ENCODE measurements around the gene ST3GAL2. TPM values are rescaled to one million over a fixed set of nuclear protein-coding genes. Genes with fewer than 3 reads are reported as not detected.
A peak's percentile ranks its signal among the peaks of the same experiment; 100 is the strongest.
"Not testable (repeated sequence)": the region's sequence is repeated elsewhere in the genome, so short reads cannot be mapped to it uniquely, and the experiment has no call there.

Gene ST3GAL2
- total RNA-seq, 1 donor from 2014 or later, result 71.9 TPM

- Mint-ChIP-seq H3K27ac (ENCODE audit: unreplicated experiment) (no peak overlapping the region), H3K4me3 (ENCODE audit: unreplicated experiment) (no peak overlapping the region), H3K9me3 (ENCODE audit: low read depth) (no peaks in the 10 kb centered on the region), H3K27me3 (ENCODE audit: low read depth) (no peaks in the 10 kb centered on the region), H3K4me1 (ENCODE audit: low read depth) (peaks cover 6% of the 10 kb centered on the region), H3K36me3 (ENCODE audit: low read depth) (no peaks in the 10 kb centered on the region)
- TF ChIP-seq CTCF (IDR thresholded peaks at IDR 0.05), result no peak
- no peak for DNase-seq (ENCODE audit: low spot score)
These were observed 96.9 kb downstream of the ST3GAL2 start for GRCh38 chr16:70342016-70342415.

DNA sequence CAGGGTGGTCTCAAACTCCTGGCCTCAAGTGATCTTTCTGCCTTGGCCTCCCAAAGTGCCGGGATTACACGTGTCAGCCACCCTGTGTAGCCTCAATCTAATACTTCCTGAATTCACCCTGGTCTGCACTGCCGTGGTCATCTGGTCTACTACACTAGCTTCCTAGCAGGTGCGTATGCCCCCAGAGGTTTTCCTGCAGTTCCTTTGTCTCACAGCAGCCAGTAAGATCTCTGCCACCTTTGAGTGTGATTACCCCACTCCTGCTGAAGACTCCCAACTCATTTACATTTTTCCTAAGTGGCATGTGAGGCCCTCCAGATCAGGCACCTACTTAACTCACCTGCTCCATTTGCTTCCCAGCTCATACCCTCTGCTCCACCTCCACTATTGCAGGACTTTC lies 97.3 kb downstream of the ST3GAL2 start:
- Mint-ChIP-seq H3K27ac (ENCODE audit: unreplicated experiment) (no peak overlapping the region), H3K9me3 (ENCODE audit: low read depth) (no peaks in the 10 kb centered on the region), H3K4me3 (ENCODE audit: unreplicated experiment) (no peak overlapping the region), H3K27me3 (ENCODE audit: low read depth) (no peaks in the 10 kb centered on the region), H3K36me3 (ENCODE audit: low read depth) (no peaks in the 10 kb centered on the region), H3K4me1 (ENCODE audit: low read depth) (peaks cover 6% of the 10 kb centered on the region)
- no peak for DNase-seq (ENCODE audit: low spot score)
- TF ChIP-seq CTCF (IDR thresholded peaks at IDR 0.05), result no peak

- Mint-ChIP-seq H3K36me3 (ENCODE audit: low read depth) (peaks cover 19% of the 10 kb centered on the region), H3K4me3 (ENCODE audit: unreplicated experiment) (no peak overlapping the region)
These were observed 101.1 kb downstream of the ST3GAL2 start for GRCh38 chr16:70337814-70338213.

GRCh38 chr16:70332728-70333127 lies 106.2 kb downstream of the ST3GAL2 start:
- H3K36me3 Mint-ChIP-seq (ENCODE audit: low read depth), result peaks cover 25% of the 10 kb centered on the region
- H3K4me1 Mint-ChIP-seq (ENCODE audit: low read depth); H3K27me3 Mint-ChIP-seq (ENCODE audit: low read depth); H3K27ac Mint-ChIP-seq (ENCODE audit: unreplicated experiment); H3K4me3 Mint-ChIP-seq (ENCODE audit: unreplicated experiment); H3K9me3 Mint-ChIP-seq (ENCODE audit: low read depth); DNase-seq (ENCODE audit: low spot score): not testable (repeated sequence)

More at GRCh38 chr16:70337814-70338213, 101.1 kb downstream of the ST3GAL2 start:
- peak; percentile 25 for DNase-seq (ENCODE audit: low spot score)
- Mint-ChIP-seq H3K27me3 (ENCODE audit: low read depth) (no peaks in the 10 kb centered on the region), H3K4me1 (ENCODE audit: low read depth) (no peaks in the 10 kb centered on the region), H3K9me3 (ENCODE audit: low read depth) (no peaks in the 10 kb centered on the region), H3K27ac (ENCODE audit: unreplicated experiment) (no peak overlapping the region)
- no peak for TF ChIP-seq CTCF (IDR thresholded peaks at IDR 0.05)

GRCh38 chr16:70331588-70332358 lies 107.1 kb downstream of the ST3GAL2 start:
- no peaks in the 10 kb centered on the region for H3K9me3 Mint-ChIP-seq (ENCODE audit: low read depth)
- TF ChIP-seq CTCF (IDR thresholded peaks at IDR 0.05), result peak; percentile 77
- H3K27ac Mint-ChIP-seq (ENCODE audit: unreplicated experiment), result peak overlapping the region; percentile 57

GRCh38 chr16:70331091-70331490 lies 107.8 kb downstream of the ST3GAL2 start:
- H3K27ac Mint-ChIP-seq (ENCODE audit: unreplicated experiment), result no peak overlapping the region
- H3K9me3 Mint-ChIP-seq (ENCODE audit: low read depth), result no peaks in the 10 kb centered on the region
- H3K36me3 Mint-ChIP-seq (ENCODE audit: low read depth), result peaks cover 25% of the 10 kb centered on the region
- H3K4me1 Mint-ChIP-seq (ENCODE audit: low read depth), result no peaks in the 10 kb centered on the region
- no peaks in the 10 kb centered on the region for H3K27me3 Mint-ChIP-seq (ENCODE audit: low read depth)
- no peak for TF ChIP-seq CTCF (IDR thresholded peaks at IDR 0.05)
- DNase-seq (ENCODE audit: low spot score), result no peak
- no peak overlapping the region for H3K4me3 Mint-ChIP-seq (ENCODE audit: unreplicated experiment)

More at GRCh38 chr16:70331588-70332358, 107.1 kb downstream of the ST3GAL2 start:
- H3K27me3 Mint-ChIP-seq (ENCODE audit: low read depth), result no peaks in the 10 kb centered on the region
- no peak for DNase-seq (ENCODE audit: low spot score)
- peaks cover 25% of the 10 kb centered on the region for H3K36me3 Mint-ChIP-seq (ENCODE audit: low read depth)
- no peak overlapping the region for H3K4me3 Mint-ChIP-seq (ENCODE audit: unreplicated experiment)
- H3K4me1 Mint-ChIP-seq (ENCODE audit: low read depth), result no peaks in the 10 kb centered on the region

Data from chondrocyte (in vitro differentiated cells).